Posterior cingulate gyrus (tissue), 11 donors: ENCODE data around the gene NDUFB4.
"Not testable (repeated sequence)": the region's sequence is repeated elsewhere in the genome, so short reads cannot be mapped to it uniquely, and the experiment has no call there.

Source experiments
- DNase-seq, 10 donors: peaks; one replicate each; pipeline versions ENCODE4 v3.0.0 to v3.0.0-alpha.2; 2020 to 2021; ENCODE audit warnings: mixed read lengths in 3 of 10
- intact Hi-C: fragments of 100-400 bp; cut with DNase I; formaldehyde crosslinking; loops from one replicate; pipeline ENCODE4 v1.15.1; 2023

Gene NDUFB4

DNA sequence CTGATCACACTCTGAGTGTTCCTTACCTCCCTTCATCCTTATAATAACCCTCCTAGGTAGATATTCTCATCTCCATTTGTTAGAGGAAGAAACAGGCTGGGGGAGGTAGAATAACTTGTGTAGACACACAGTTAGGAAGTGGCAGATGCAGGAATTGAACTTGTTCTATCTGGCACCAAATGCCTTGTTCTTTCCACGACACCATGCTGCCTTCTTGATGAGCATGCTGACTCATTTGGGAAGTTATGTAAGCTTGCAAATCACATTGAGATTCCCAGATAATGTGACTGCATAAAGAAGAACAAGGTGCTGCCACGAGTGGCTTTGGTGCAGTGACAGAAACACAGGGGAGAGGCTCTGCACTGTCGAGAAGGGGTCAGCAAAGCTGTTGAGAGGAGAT is 27.5 kb upstream of the NDUFB4 start:
- intact Hi-C loops = no loop called here
- peak in 1 of 10 donors; percentile 69 for DNase-seq

GRCh38 chr3:120569222-120570057 is 26.7 kb upstream of the NDUFB4 start:
- intact Hi-C loops = no loop called here
- peak in 1 of 10 donors; percentile 59 for DNase-seq

GRCh38 chr3:120572027-120572426 is 24.1 kb upstream of the NDUFB4 start:
- intact Hi-C loops = no loop called here

GRCh38 chr3:120587332-120587975 is 8.7 kb upstream of the NDUFB4 start:
- intact Hi-C loops = no loop called here
- no peak for DNase-seq

More at GRCh38 chr3:120572027-120572426, 24.1 kb upstream of the NDUFB4 start:
- DNase-seq = no peak

- no peak for DNase-seq
- intact Hi-C loops = loop anchor here (1.0 kb wide), 1 partner anchor 147 kb away; the partner anchor contains the start of genes GTF2E1 and RABL3
These were observed 384 bp upstream of the NDUFB4 start for GRCh38 chr3:120595788-120596115.

GRCh38 chr3:120596853-120597223 is 702 bp downstream of the NDUFB4 start:
- intact Hi-C loops = loop anchor here (1.0 kb wide), 1 partner anchor 145 kb away; the partner anchor contains the start of genes GTF2E1 and RABL3

GRCh38 chr3:120597445-120598049 is 1.4 kb downstream of the NDUFB4 start:
- intact Hi-C loops = no loop called here

More at GRCh38 chr3:120596853-120597223, 702 bp downstream of the NDUFB4 start:
- no peak for DNase-seq

GRCh38 chr3:120599211-120599610 is 3.1 kb downstream of the NDUFB4 start:
- intact Hi-C loops = no loop called here
- DNase-seq = no peak

More at GRCh38 chr3:120597445-120598049, 1.4 kb downstream of the NDUFB4 start:
- DNase-seq = no peak

DNA sequence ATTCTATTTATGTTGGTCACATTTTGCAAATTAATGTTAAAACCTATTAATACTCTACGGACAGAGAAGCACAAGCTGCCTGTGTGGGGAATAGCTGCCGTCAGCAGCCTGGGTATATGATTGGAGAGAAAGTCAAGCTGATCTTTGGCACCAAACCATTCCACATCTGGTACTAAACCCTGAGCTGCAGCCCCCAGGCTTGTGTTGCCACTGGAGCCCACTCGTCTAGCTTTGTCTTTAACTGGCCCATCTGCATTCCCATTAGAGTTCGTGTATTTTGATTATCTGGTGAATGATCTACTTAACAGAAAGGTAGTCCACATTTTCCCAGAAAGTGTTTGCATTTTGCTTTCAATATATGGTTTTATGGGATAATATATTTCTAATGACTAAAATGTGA is 5.4 kb downstream of the NDUFB4 start:
- intact Hi-C loops = no loop called here

DNA sequence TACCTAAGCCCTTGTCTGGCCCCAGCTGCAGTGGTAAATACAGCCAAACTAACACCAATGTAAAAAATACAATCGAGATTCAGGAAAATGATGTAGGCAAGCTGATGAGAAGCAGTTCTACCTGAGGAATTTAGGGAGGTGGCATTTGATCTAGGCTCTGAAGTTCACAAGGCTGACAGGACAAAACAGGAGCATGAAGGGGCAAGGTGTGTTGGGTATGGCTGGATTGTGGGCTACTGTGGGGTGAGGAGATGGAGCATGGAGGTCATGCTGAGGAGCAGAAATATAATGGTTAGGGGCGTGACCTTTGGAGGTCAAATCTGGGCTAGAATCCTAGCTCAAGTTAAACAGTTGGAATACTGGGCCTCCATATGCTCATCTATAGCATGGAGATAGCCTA is 6.5 kb downstream of the NDUFB4 start:
- intact Hi-C loops = no loop called here
- DNase-seq = no peak

More for the DNA sequence above, 5.4 kb downstream of the NDUFB4 start:
- DNase-seq = no peak

DNA sequence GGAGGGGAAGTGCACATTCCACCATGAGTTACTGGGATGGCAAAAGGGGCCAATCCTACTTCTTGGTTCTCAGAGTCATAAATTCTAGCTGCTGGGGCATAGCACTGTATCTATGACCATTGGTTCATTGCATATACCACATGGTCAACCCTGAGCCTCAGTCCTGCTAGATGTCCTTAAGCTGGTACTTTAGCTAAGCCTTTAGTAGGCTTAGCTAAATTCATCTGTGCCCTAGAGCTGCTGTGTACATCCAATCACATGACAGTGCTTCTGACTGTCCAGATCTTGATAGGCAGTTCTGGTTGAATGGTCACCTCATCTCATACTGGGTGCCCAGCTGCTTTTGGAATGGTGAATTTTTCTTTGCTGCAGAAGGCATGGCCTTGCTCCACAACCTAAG is 8.2 kb downstream of the NDUFB4 start:
- intact Hi-C loops = no loop called here
- DNase-seq = no peak

DNA sequence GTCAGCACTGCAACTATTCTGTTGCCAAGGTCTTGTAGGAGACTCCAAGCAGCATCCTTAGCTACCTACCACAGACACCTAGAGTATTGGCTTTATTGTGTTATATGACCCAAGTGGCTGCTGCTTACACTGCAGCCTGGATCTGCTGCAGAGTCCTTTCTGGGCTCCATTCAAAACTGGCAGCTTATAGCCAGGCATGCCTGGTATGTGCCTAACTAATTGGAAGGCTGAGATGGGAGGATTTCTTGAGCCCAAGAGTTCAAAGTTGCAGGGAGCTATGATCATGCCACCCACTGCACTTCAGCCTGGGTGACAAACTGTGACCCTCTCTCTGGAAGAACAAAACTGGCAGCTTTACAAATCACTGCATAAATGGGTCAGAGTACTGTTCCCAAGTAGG is 8.6 kb downstream of the NDUFB4 start:
- intact Hi-C loops = no loop called here
- no peak for DNase-seq

- intact Hi-C loops = no loop called here
- DNase-seq = no peak
These were observed 12.4 kb downstream of the NDUFB4 start for GRCh38 chr3:120608506-120608905.

DNA sequence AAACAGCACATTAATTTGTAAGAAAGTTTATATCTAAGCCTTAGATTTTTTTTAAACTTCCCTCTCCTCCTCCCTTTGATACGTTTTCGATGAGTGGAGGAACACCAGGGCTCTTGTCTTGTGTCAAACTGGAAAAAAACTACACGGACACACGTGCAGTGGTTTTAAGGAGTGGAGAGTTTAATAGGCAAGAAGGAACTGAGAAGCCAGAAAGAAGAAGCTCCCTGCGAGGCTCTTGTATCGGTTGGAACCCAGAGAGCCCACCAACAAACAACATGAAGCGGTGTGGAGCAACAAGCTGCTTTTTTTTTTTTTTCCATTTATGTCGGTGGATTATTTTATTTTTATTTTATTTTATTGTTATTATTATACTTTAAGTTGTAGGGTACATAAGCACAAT is 18.6 kb downstream of the NDUFB4 start:
- intact Hi-C loops = no loop called here
- DNase-seq = no peak

DNA sequence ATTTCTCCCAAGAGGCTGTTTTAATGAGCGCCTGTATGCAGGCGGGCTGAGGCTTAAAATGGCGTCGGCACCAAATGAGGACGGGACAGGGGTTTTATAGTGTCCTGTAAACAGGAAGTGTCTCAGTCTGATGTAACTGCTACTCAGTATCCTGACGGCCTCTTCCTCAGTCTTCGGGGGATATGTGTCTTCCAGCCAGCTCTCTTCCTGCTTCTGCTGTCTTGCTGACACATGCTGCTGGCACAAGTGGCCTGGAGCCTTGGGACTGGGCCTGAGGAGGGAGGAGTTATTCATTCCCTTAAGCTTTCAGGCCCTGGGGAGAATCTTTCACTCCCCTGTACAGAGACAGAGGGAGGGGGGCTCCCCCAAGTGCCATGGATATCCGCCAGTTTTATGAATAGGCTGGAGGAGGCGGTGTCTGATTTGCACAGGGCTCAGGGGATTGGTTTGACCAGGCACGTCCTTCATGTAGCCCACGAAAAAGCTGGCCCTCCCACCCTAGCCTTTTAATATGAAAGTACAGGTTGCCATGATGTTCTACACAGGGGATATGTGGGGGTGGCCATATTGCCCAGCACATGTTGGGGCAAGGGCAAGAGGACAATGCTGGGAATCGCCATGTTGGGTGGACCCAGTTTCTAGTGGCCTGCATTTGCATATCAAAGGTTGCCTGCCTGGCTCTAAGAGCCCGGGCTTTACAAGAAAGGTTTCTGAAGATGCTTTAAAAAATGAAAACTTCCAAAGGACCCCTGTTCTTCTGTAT is 19.9 kb downstream of the NDUFB4 start:
- intact Hi-C loops = no loop called here
- peak in 6 of 10 donors; percentile 12 to 83 (median 33) for DNase-seq

DNA sequence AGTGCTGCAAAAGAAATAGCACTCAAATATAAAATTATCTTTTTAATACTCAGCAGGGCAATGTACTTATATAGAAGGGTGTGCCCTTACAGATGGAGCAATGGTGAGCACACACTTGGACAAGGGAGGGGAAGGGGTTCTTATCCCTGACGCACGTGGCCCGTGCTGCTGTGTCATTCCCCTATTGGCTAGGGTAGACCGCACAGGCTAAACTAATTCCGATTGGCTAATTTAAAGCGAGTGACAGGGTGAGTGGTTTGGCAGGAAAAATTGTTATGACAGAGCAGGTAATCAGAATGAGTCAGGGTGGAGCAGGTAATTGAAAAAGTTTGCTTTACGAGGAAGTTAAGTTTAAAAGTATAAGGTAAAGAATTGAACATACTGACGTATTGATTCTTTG is 20.6 kb downstream of the NDUFB4 start:
- DNase-seq, intact Hi-C loops: not testable (repeated sequence)

- no peak for DNase-seq
- intact Hi-C loops = no loop called here
These were observed 26.3 kb downstream of the NDUFB4 start for GRCh38 chr3:120622457-120622856.

DNA sequence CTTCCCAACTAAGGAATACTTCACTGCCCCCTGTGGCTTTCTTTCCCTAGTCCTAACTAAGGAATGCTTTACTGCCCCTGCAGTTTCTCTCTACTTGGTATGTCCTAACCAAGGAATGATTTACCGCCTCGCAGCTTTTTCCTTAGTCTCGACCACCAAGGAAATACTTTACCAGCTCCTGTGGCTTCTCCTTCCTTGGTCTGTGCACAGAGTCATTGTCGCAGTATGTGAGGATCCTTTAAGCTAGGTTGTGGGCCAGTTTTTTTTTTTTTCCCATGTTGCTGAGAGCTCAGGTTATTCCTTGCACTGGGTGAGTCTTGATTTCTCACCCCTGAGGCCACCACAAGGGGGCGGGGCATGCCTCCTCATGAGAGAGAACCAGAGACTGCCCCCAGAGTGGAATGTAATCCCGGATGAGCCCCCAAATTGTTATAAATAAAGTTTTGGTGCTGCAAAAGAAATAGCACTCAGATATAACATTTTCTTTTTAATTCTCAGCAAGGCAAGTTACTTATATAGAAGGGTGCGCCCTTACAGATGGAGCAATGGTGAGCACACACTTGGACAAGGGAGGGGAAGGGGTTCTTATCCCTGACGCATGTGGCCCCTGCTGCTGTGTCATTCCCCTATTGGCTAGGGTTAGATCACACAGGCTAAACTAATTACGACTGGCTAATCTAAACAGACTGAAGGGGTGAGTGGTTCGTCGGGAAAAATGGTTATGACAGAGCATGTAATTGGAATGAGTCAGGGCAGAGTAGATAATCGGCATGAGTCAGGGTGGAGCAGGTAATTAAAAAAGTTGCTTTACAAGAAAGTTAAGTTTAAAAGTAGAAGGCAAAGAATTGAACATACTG is 27.0 kb downstream of the NDUFB4 start:
- no peak for DNase-seq
- intact Hi-C loops = no loop called here

DNA sequence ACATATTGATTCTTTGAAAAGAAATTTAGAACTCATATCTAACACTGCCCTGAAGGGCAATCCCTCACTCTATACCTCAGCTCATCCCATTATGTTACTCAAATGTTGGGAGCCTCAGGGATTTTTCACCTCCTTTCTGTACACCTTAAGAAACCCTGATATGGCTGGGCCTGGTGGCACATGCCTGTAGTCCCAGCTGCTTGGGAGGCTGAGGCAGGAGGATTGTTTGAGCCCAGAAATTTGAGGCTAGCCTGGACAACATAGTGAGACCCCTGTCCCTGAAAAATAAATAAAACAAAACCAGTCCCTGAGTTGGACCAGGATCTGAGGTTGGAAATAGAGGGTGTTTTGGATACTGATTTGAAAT is 27.6 kb downstream of the NDUFB4 start:
- intact Hi-C loops = no loop called here
- DNase-seq = no peak

- intact Hi-C loops = no loop called here
- DNase-seq = no peak
These were observed 29.0 kb downstream of the NDUFB4 start for GRCh38 chr3:120625159-120625586.
